AG04450 (cell line): ENCODE data around the gene ALKBH5. TPM values are rescaled to one million over a fixed set of nuclear protein-coding genes. Genes with fewer than 3 reads are reported as not detected.

ENCODE experiments used
- CTCF ChIA-PET: fragments of 300-600, 350-600 bp; formaldehyde crosslinking; extraction: SDS; loops from one replicate; lab custom pipeline; 2022; ENCODE audit warnings: antibody characterized with exemption, inconsistent platforms; lab: Charles Lee
- POLR2A ChIA-PET: fragments of 350-600 bp; formaldehyde crosslinking; extraction: SDS; loops from one replicate; lab custom pipeline; 2021; ENCODE audit warnings: antibody characterized with exemption, inconsistent platforms; lab: Yijun Ruan, JAX
- DNase-seq: peaks from one replicate; pipeline ENCODE4 v3.0.0-alpha.2; 2011; ENCODE audit warnings: low read depth, low spot score
- H3K27ac ChIP-seq: one replicate; pipeline ENCODE4 v1.5.1; 2012; ENCODE audit warnings: low read depth, low read length, control low read depth
- H3K27me3 ChIP-seq: one replicate; pipeline ENCODE4 v1.6.0; 2012; ENCODE audit warnings: low read length; ENCODE audit not compliant: control insufficient read depth, insufficient read depth
- H3K4me3 ChIP-seq: 2 replicates; pipeline ENCODE4 v1.5.1; 2011; ENCODE audit warnings: mild to moderate bottlenecking, low read depth, low read length, control low read depth
- H3K9me3 ChIP-seq: 2 replicates; pipeline ENCODE4 v1.5.1; 2012; ENCODE audit warnings: low read length; ENCODE audit not compliant: control insufficient read depth, insufficient read depth
- CTCF ChIP-seq: IDR thresholded peaks from 2 replicates; pipeline ENCODE4 v1.5.1; 2011; ENCODE audit warnings: low read depth, low read length, control low read depth, inconsistent platforms
- polyA plus RNA-seq: library from polyadenylated mRNA; depleted of rRNA; stranded (reverse); fragments of >200 nt; gene quantifications from 2 replicates; pipeline ENCODE4 v1.2.3, GENCODE V29; 2011

Gene ALKBH5
- polyA plus RNA-seq, 1 experiment, result 59.9 TPM

- Histone ChIP-seq H3K9me3 (no peaks in the 10 kb centered on the region; the same call in 1 of the 2 replicates), H3K27me3 (peaks cover 2% of the 10 kb centered on the region), H3K4me3 (no peak overlapping the region), H3K27ac (no peak overlapping the region)
- CTCF ChIA-PET, result interaction anchor here (0.6 kb wide), 1 partner anchor 22 kb away, joined by 4 read pairs; the partner anchor contains the start of gene ALKBH5
- no peak for TF ChIP-seq CTCF
- POLR2A ChIA-PET, result interaction anchor here (0.6 to 1.6 kb wide), 3 partner anchors 8 to 22 kb away, joined by 3 to 4 read pairs (median 4); partner anchors contain the start of gene ALKBH5
- DNase-seq, result no peak
Observed at GRCh38 chr17:18161207-18162145, 22.2 kb upstream of the ALKBH5 start.

- POLR2A ChIA-PET, result no interaction called here
- Histone ChIP-seq H3K27ac (no peak overlapping the region), H3K27me3 (peaks cover 11% of the 10 kb centered on the region), H3K4me3 (no peak overlapping the region), H3K9me3 (peaks cover 10% of the 10 kb centered on the region)
- CTCF ChIA-PET, result no interaction called here
- no peak for TF ChIP-seq CTCF
- no peak for DNase-seq
Observed at GRCh38 chr17:18163547-18163946, 20.1 kb upstream of the ALKBH5 start.

GRCh38 chr17:18166894-18167293 is 16.7 kb upstream of the ALKBH5 start:
- Histone ChIP-seq H3K27ac (no peak overlapping the region), H3K9me3 (peaks cover 10% of the 10 kb centered on the region), H3K27me3 (peaks cover 11% of the 10 kb centered on the region), H3K4me3 (no peak overlapping the region)
- DNase-seq, result no peak
- CTCF ChIA-PET, result no interaction called here
- TF ChIP-seq CTCF, result no peak
- POLR2A ChIA-PET, result no interaction called here

GRCh38 chr17:18167421-18167820 is 16.2 kb upstream of the ALKBH5 start:
- CTCF ChIA-PET, result no interaction called here
- TF ChIP-seq CTCF, result no peak
- POLR2A ChIA-PET, result no interaction called here

More at GRCh38 chr17:18167421-18167820, 16.2 kb upstream of the ALKBH5 start:
- Histone ChIP-seq H3K9me3 (peaks cover 10% of the 10 kb centered on the region), H3K27ac (no peak overlapping the region), H3K27me3 (peaks cover 11% of the 10 kb centered on the region), H3K4me3 (no peak overlapping the region)
- no peak for DNase-seq
